ENCODE measurements around the gene THSD1. TPM values are rescaled to one million over a fixed set of nuclear protein-coding genes. Genes with fewer than 3 reads are reported as not detected.
A peak's percentile ranks its signal among the peaks of the same experiment; 100 is the strongest.

The THSD1 gene
- total RNA-seq, 1 donor from 2014 or later = 14.9 TPM

- TF ChIP-seq, protein P1, sequence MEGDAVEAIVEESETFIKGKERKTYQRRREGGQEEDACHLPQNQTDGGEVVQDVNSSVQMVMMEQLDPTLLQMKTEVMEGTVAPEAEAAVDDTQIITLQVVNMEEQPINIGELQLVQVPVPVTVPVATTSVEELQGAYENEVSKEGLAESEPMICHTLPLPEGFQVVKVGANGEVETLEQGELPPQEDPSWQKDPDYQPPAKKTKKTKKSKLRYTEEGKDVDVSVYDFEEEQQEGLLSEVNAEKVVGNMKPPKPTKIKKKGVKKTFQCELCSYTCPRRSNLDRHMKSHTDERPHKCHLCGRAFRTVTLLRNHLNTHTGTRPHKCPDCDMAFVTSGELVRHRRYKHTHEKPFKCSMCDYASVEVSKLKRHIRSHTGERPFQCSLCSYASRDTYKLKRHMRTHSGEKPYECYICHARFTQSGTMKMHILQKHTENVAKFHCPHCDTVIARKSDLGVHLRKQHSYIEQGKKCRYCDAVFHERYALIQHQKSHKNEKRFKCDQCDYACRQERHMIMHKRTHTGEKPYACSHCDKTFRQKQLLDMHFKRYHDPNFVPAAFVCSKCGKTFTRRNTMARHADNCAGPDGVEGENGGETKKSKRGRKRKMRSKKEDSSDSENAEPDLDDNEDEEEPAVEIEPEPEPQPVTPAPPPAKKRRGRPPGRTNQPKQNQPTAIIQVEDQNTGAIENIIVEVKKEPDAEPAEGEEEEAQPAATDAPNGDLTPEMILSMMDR (IDR thresholded peaks at IDR 0.05) = no peak
- H3K4me3 ChIP-seq = peak overlapping the region; percentile 18
- H3K4me1 ChIP-seq = peaks cover 24% of the 10 kb centered on the region
- H3K27me3 ChIP-seq (ENCODE audit: low read depth) = no peaks in the 10 kb centered on the region
- H3K9me3 ChIP-seq = no peaks in the 10 kb centered on the region
- no peak for DNase-seq
- no peaks in the 10 kb centered on the region for H3K36me3 ChIP-seq
- peak in 1 of 2 donors; percentile 30 for ATAC-seq
- intact Hi-C loops (cut with DNase I) = no loop called here
- H3K27ac ChIP-seq = no peak overlapping the region
These were observed 12.2 kb downstream of the THSD1 start for GRCh38 chr13:52393572-52394357.

- TF ChIP-seq, protein P1 (IDR thresholded peaks at IDR 0.05) = no peak
- no peaks in the 10 kb centered on the region for H3K27me3 ChIP-seq (ENCODE audit: low read depth)
- peaks cover 15% of the 10 kb centered on the region for H3K4me1 ChIP-seq
- no peak for DNase-seq
- H3K36me3 ChIP-seq = peaks cover 7% of the 10 kb centered on the region
- no peak overlapping the region for H3K27ac ChIP-seq
- H3K4me3 ChIP-seq = no peak overlapping the region
- H3K9me3 ChIP-seq = no peaks in the 10 kb centered on the region
- intact Hi-C loops (cut with DNase I) = no loop called here
- no peak for ATAC-seq
These were observed 18.3 kb downstream of the THSD1 start for GRCh38 chr13:52387721-52388120.

- DNase-seq (no peak), ATAC-seq (no peak)
- intact Hi-C loops (cut with DNase I) = no loop called here
- H3K27me3 ChIP-seq (ENCODE audit: low read depth) = no peaks in the 10 kb centered on the region
- no peak overlapping the region for H3K27ac ChIP-seq
- no peak overlapping the region for H3K4me3 ChIP-seq
- peaks cover 7% of the 10 kb centered on the region for H3K4me1 ChIP-seq
- H3K36me3 ChIP-seq = peaks cover 7% of the 10 kb centered on the region
- TF ChIP-seq, protein P1 (IDR thresholded peaks at IDR 0.05) = no peak
- H3K9me3 ChIP-seq = no peaks in the 10 kb centered on the region
These were observed 20.1 kb downstream of the THSD1 start for GRCh38 chr13:52385870-52386269.

DNA sequence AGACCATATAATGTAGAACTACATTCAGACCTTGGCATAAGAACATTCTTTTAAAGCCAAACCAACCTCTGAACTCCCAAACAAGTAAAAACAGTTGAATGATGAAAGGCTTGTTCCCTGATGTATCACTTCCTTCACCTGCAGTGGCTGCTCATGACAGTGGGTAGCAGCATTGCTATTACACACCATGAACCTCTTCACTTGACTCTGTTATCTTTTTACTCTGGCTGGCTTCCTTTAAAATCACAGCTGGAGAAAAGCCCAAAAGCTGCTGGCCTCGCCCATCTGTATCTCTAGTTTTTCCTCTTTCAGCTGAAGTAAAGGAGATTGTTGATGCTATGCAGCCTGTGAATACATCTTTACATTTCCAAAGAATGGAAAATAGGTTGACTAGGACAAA is 22.6 kb downstream of the THSD1 start:
- TF ChIP-seq, protein P1 (IDR thresholded peaks at IDR 0.05) = no peak
- intact Hi-C loops (cut with DNase I) = no loop called here
- Histone ChIP-seq H3K27ac (no peak overlapping the region), H3K27me3 (ENCODE audit: low read depth) (no peaks in the 10 kb centered on the region), H3K9me3 (no peaks in the 10 kb centered on the region), H3K4me3 (no peak overlapping the region), H3K36me3 (peaks cover 7% of the 10 kb centered on the region), H3K4me1 (peaks cover 7% of the 10 kb centered on the region)
- DNase-seq (no peak), ATAC-seq (no peak)

DNA sequence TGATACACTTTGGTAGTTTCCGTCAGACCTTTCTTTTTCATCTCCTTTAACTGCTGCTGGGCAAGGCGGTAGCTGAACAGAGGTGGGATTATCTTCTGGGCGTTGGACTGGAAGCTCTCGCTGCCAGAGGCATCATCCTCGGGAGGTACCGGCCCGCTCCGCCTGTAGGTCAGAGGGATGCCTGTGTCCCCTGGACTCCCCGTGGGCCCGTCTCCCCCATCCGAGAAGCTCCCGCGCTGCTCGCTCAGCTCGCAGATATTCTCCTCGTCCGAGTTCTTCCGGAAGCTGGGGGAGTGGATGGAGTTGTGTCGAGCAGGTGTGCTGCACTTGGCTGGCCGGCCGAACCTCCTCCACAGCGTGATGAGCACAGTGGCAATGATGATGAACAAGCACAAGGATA is 27.7 kb downstream of the THSD1 start:
- no peaks in the 10 kb centered on the region for H3K27me3 ChIP-seq (ENCODE audit: low read depth)
- ATAC-seq (peak in 1 of 2 donors; percentile 11), DNase-seq (no peak)
- H3K4me1 ChIP-seq = peaks cover 10% of the 10 kb centered on the region
- intact Hi-C loops (cut with DNase I) = no loop called here
- H3K27ac ChIP-seq = no peak overlapping the region
- TF ChIP-seq, protein P1 (IDR thresholded peaks at IDR 0.05) = no peak
- H3K36me3 ChIP-seq = peaks cover 5% of the 10 kb centered on the region
- H3K4me3 ChIP-seq = no peak overlapping the region
- no peaks in the 10 kb centered on the region for H3K9me3 ChIP-seq
